MM.1S (cell line): ENCODE results near the gene FRAT1.

ENCODE experiments used
- DNase-seq: peaks from one replicate; pipeline ENCODE4 v3.0.0-alpha.2; 2015
- H2AFZ ChIP-seq: fragments of 300-600 bp; sonication (generic); 2 replicates; pipeline ENCODE4 v1.6.0; 2016; ENCODE audit warnings: antibody characterized with exemption, low read length
- H3F3A ChIP-seq: fragments of 300-600 bp; sonication (generic); 2 replicates; pipeline ENCODE4 v1.6.1; 2016; ENCODE audit warnings: mild to moderate bottlenecking, antibody characterized with exemption, low read length, moderate library complexity, mixed read lengths; ENCODE audit not compliant: insufficient read depth
- H3K27ac ChIP-seq: fragments of 300-600 bp; sonication (generic); 2 replicates; pipeline ENCODE4 v1.5.1; 2016; ENCODE audit warnings: mild to moderate bottlenecking, low read length
- H3K27me3 ChIP-seq: fragments of 300-600 bp; sonication (generic); replicated peaks from 2 replicates; pipeline ENCODE4 v1.6.0; 2016; ENCODE audit warnings: low read length; ENCODE audit not compliant: insufficient read depth
- H3K36me3 ChIP-seq: fragments of 300-600 bp; sonication (generic); replicated peaks from 2 replicates; pipeline ENCODE4 v1.6.1; 2016; ENCODE audit warnings: mild to moderate bottlenecking, low read length, mixed read lengths; ENCODE audit not compliant: insufficient read depth
- H3K4me1 ChIP-seq: fragments of 300-600 bp; sonication (generic); 2 replicates; pipeline ENCODE4 v1.6.1; 2016; ENCODE audit warnings: low read length, mixed read lengths
- H3K4me2 ChIP-seq: fragments of 300-600 bp; sonication (generic); 2 replicates; pipeline ENCODE4 v1.6.0; 2016; ENCODE audit warnings: low read depth, low read length
- H3K4me3 ChIP-seq: fragments of 300-600 bp; sonication (generic); 2 replicates; pipeline ENCODE4 v1.5.1; 2016; ENCODE audit warnings: low read length, mixed read lengths
- H3K79me2 ChIP-seq: fragments of 300-600 bp; sonication (generic); 2 replicates; pipeline ENCODE4 v1.6.1; 2016; ENCODE audit warnings: mixed run types, low read length, mixed read lengths
- H3K9ac ChIP-seq: fragments of 300-600 bp; sonication (generic); 2 replicates; pipeline ENCODE4 v1.6.1; 2016; ENCODE audit warnings: low read length, mixed read lengths
- H3K9me2 ChIP-seq: fragments of 300-600 bp; sonication (generic); replicated peaks from 2 replicates; pipeline ENCODE4 v1.6.1; 2016; ENCODE audit warnings: mild to moderate bottlenecking, low read length, mixed read lengths; ENCODE audit not compliant: insufficient read depth
- H3K9me3 ChIP-seq: fragments of 300-600 bp; sonication (generic); replicated peaks from 2 replicates; pipeline ENCODE4 v1.6.1; 2016; ENCODE audit warnings: mild to moderate bottlenecking, low read length, mixed read lengths; ENCODE audit not compliant: insufficient read depth
- H4K20me1 ChIP-seq: fragments of 300-600 bp; sonication (generic); 2 replicates; pipeline ENCODE4 v1.6.1; 2016; ENCODE audit warnings: mild to moderate bottlenecking, low read length, moderate library complexity, mixed read lengths; ENCODE audit not compliant: insufficient read depth
- CTCF ChIP-seq: fragments of 300-600 bp; sonication (generic); IDR thresholded peaks from 2 replicates; pipeline ENCODE4 v1.5.1; 2016; ENCODE audit warnings: antibody characterized with exemption, low read length, mixed read lengths
- EZH2 ChIP-seq: fragments of 300-600 bp; sonication (generic); optimal IDR thresholded peaks from 2 replicates; pipeline ENCODE3; 2017; ENCODE audit warnings: low read depth, mild to moderate bottlenecking, antibody characterized with exemption, low read length, mixed read lengths
- EZH2phosphoT487 ChIP-seq: fragments of 300-600 bp; sonication (generic); IDR thresholded peaks from 2 replicates; pipeline ENCODE4 v1.6.1; 2018; ENCODE audit warnings: antibody characterized with exemption, low read length

The FRAT1 gene

DNA sequence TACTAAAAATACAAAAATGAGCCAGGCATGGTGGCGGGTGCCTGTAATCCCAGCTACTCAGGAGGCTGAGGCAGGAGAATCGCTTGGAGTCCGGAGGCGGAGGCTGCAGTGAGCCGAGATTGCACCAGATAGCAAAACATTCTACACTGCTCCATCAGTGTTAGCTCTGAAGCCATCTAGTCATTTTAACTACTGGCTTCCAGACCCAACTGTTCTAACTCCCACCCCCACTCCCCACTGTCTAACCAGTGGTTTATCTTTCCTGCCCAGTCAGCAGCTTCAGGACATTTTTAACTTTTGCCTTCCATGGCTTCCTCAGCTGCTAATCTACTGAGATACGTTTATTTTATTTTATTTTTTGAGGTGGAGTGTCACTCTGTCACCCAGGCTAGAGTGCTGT, 6.2 kb upstream of the FRAT1 start:
- no peaks in the 10 kb centered on the region for H4K20me1 ChIP-seq
- H3F3A ChIP-seq = no peaks in the 10 kb centered on the region
- H3K4me2 ChIP-seq = no peak overlapping the region
- no peak overlapping the region for H3K27ac ChIP-seq
- H3K4me3 ChIP-seq = no peak overlapping the region
- H3K36me3 ChIP-seq = no peaks in the 10 kb centered on the region
- no peaks in the 10 kb centered on the region for H3K9me3 ChIP-seq
- H3K9ac ChIP-seq = no peak overlapping the region
- no peaks in the 10 kb centered on the region for H3K9me2 ChIP-seq
- H3K4me1 ChIP-seq = no peaks in the 10 kb centered on the region
- TF ChIP-seq EZH2 = no peak
- H3K27me3 ChIP-seq = no peaks in the 10 kb centered on the region
- no peaks in the 10 kb centered on the region for H3K79me2 ChIP-seq
- H2AFZ ChIP-seq = no peak overlapping the region
- DNase-seq = no peak

DNA sequence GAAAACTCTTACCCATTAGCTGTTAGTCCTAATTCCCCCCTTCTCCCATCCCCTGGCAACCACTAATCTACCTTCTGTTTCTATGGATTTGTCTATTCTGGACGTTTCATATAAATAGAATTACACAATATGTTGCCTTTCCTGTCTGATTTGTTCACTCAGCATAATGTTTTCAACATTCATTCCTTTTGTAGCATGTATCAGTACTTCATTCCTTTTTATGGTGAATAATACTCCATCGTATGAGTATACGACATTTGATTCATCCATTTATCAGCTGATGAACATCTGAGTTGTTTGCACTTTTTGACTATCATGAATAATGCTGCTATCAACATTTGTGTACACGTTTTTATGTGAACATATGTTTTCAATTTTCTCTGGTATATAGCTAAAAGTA, 4.4 kb upstream of the FRAT1 start:
- no peak for DNase-seq
- Histone ChIP-seq H3K9me3 (no peaks in the 10 kb centered on the region), H3K27me3 (no peaks in the 10 kb centered on the region), H3F3A (no peaks in the 10 kb centered on the region), H3K4me2 (no peak overlapping the region), H3K79me2 (no peaks in the 10 kb centered on the region), H4K20me1 (no peaks in the 10 kb centered on the region), H3K9ac (no peak overlapping the region), H3K4me1 (no peaks in the 10 kb centered on the region), H3K9me2 (no peaks in the 10 kb centered on the region), H3K36me3 (no peaks in the 10 kb centered on the region), H2AFZ (no peak overlapping the region), H3K4me3 (no peak overlapping the region), H3K27ac (no peak overlapping the region)
- TF ChIP-seq CTCF = no peak
- no peak for TF ChIP-seq EZH2
- no peak for TF ChIP-seq EZH2phosphoT487

DNA sequence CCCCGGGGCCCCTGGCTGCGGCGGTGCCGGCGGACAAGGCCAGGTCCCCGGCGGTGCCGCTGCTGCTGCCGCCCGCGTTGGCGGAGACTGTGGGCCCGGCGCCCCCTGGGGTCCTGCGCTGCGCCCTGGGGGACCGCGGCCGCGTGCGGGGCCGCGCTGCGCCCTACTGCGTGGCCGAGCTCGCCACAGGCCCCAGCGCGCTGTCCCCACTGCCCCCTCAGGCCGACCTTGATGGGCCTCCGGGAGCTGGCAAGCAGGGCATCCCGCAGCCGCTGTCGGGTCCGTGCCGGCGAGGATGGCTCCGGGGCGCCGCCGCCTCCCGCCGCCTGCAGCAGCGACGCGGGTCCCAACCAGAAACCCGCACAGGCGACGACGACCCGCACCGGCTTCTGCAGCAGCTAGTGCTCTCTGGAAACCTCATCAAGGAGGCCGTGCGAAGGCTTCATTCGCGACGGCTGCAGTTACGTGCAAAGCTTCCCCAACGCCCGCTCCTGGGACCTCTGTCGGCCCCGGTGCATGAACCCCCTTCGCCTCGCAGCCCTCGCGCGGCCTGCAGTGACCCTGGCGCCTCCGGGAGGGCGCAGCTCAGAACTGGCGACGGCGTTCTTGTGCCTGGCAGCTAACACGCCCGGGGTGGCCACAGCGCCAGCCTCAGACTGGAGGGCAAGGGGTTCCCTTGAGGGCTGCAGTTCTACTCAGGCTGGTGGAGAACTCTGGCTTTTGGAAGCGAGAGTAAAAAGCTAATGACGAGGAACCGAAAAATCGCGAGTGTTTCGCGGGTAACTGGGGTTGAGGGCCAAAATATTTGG, 804 bp downstream of the FRAT1 start:
- Histone ChIP-seq H3K4me2 (peak overlapping the region; percentile 98), H4K20me1 (no peaks in the 10 kb centered on the region), H3K27ac (no peak overlapping the region), H2AFZ (peak overlapping the region; percentile 96), H3K79me2 (no peaks in the 10 kb centered on the region), H3K4me1 (0 out of 2 replicates have a peak, but pooled peaks cover 5% of the 10 kb centered on the region), H3K27me3 (no peaks in the 10 kb centered on the region), H3K4me3 (peak overlapping the region; percentile 71), H3K9me2 (no peaks in the 10 kb centered on the region), H3K36me3 (no peaks in the 10 kb centered on the region), H3K9me3 (no peaks in the 10 kb centered on the region), H3K9ac (peak overlapping the region; percentile 55; the same call in 1 of the 2 replicates), H3F3A (peaks cover 9% of the 10 kb centered on the region; the same call in 1 of the 2 replicates)
- TF ChIP-seq CTCF (peak; percentile 41), EZH2phosphoT487 (no peak)
- peak; percentile 62 for DNase-seq

GRCh38 chr10:97320480-97321031, 1.5 kb downstream of the FRAT1 start:
- peak overlapping the region; percentile 71 for H3K4me3 ChIP-seq
- no peaks in the 10 kb centered on the region for H3K36me3 ChIP-seq
- no peak; the same call in 1 of the 2 replicates for TF ChIP-seq CTCF
- no peak for TF ChIP-seq EZH2phosphoT487
- TF ChIP-seq EZH2 = no peak
- H3K9me2 ChIP-seq = no peaks in the 10 kb centered on the region
- H2AFZ ChIP-seq = peak overlapping the region; percentile 96
- peak overlapping the region; percentile 55; the same call in 1 of the 2 replicates for H3K9ac ChIP-seq
- 0 out of 2 replicates have a peak, but pooled peaks cover 5% of the 10 kb centered on the region for H3K4me1 ChIP-seq
- no peaks in the 10 kb centered on the region for H3K27me3 ChIP-seq
- H3K79me2 ChIP-seq = no peaks in the 10 kb centered on the region
- H3K4me2 ChIP-seq = peak overlapping the region; percentile 98
- H3K9me3 ChIP-seq = no peaks in the 10 kb centered on the region
- no peak overlapping the region for H3K27ac ChIP-seq
- H4K20me1 ChIP-seq = no peaks in the 10 kb centered on the region
- H3F3A ChIP-seq = peaks cover 9% of the 10 kb centered on the region; the same call in 1 of the 2 replicates
- DNase-seq = no peak
